ENCODE results near the gene KCNC1. TPM values are rescaled to one million over a fixed set of nuclear protein-coding genes. Genes with fewer than 3 reads are reported as not detected.

Gene KCNC1
- total RNA-seq, 1 experiment from 2014 or later, result 0.04 TPM

DNA sequence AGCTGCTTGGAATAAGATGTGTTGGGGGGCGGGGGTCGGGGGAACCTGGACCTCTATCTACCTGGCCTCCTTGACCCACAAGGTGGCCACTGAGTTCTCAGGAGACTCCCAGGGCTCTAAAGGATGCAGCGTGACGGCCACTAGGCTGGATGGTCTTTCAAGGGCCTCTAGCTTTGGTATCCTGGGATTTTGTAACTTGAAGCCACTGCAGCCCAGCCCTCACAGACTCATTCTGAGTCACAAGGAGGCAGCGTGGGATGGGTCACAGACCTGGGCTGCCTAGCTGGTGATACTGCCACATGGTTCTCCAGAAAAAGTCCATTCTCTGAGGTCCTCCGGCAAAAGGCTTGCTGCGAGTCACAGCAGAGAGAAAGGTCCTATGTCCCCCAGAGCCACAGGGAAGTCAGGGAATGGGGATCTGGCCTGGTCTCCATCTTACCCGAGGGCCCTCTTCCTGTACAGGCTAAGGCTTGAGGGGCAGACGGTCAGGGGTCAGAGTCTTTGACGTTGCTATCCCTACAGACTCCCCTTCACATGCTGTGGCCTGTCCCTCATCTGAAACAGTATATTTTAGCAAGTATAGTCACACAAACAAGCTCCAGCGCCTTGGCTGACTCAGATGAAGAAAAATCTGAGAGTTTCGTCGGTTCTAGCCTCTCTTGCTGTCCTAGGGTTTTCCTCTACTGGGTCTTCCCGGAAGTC lies 52.4 kb downstream of the KCNC1 start:
- H3K23ac ChIP-seq (ENCODE audit: insufficient read length, low read depth, low read length), result no peak overlapping the region
- no peak overlapping the region for H2AK5ac ChIP-seq (ENCODE audit: insufficient read length, low read length)
- H2BK12ac ChIP-seq (ENCODE audit: insufficient read length, low read depth, low read length), result no peak overlapping the region
- no peaks in the 10 kb centered on the region for H3K9me3 ChIP-seq (ENCODE audit: control insufficient read depth, low read depth, low read length)
- H3K56ac ChIP-seq (ENCODE audit: insufficient read length, low read depth, low read length), result no peak overlapping the region
- H3K4me2 ChIP-seq (ENCODE audit: insufficient read depth, insufficient read length, low read length), result no peak overlapping the region
- H4K20me1 ChIP-seq (ENCODE audit: control insufficient read depth, insufficient read depth, insufficient read length), result no peaks in the 10 kb centered on the region
- Mint-ChIP-seq H3K9me3 (no peaks in the 10 kb centered on the region), H3K27me3 (ENCODE audit: low read depth) (no peaks in the 10 kb centered on the region), H3K4me3 (no peak overlapping the region), H3K36me3 (ENCODE audit: insufficient read depth in 1 of 3, low read depth in 3 of 3) (peaks cover 0 to 3% (median 0%) of the 10 kb centered on the region in 3 experiments; a peak in 2 of 7 replicates), H3K4me1 (peaks cover 0 to under 1% of the 10 kb centered on the region in 2 experiments; a peak in 1 of 4 replicates), H3K27ac (no peak overlapping the region)
- no peak overlapping the region for H4K8ac ChIP-seq (replicated peaks; ENCODE audit: insufficient read length, low read depth, low read length)
- no peak overlapping the region for H3K18ac ChIP-seq (ENCODE audit: insufficient read length, low read depth, low read length)
- TF ChIP-seq, protein P1, sequence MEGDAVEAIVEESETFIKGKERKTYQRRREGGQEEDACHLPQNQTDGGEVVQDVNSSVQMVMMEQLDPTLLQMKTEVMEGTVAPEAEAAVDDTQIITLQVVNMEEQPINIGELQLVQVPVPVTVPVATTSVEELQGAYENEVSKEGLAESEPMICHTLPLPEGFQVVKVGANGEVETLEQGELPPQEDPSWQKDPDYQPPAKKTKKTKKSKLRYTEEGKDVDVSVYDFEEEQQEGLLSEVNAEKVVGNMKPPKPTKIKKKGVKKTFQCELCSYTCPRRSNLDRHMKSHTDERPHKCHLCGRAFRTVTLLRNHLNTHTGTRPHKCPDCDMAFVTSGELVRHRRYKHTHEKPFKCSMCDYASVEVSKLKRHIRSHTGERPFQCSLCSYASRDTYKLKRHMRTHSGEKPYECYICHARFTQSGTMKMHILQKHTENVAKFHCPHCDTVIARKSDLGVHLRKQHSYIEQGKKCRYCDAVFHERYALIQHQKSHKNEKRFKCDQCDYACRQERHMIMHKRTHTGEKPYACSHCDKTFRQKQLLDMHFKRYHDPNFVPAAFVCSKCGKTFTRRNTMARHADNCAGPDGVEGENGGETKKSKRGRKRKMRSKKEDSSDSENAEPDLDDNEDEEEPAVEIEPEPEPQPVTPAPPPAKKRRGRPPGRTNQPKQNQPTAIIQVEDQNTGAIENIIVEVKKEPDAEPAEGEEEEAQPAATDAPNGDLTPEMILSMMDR (conservative IDR thresholded peaks at IDR 0.05), result no peak
- no peak overlapping the region for H3K14ac ChIP-seq (ENCODE audit: insufficient read depth, low read length)
- H3K4ac ChIP-seq (ENCODE audit: low read depth, low read length), result no peak overlapping the region
- no peak for DNase-seq
- no peaks in the 10 kb centered on the region for H3K79me1 ChIP-seq (ENCODE audit: insufficient read depth, low read depth, low read length, poor library complexity, severe bottlenecking)
- H4K91ac ChIP-seq (ENCODE audit: insufficient read length, low read depth, low read length), result no peak overlapping the region
- H2BK20ac ChIP-seq (ENCODE audit: low read depth, low read length, poor library complexity, severe bottlenecking), result no peak overlapping the region
- no peaks in the 10 kb centered on the region for H3K27me3 ChIP-seq (ENCODE audit: insufficient read depth, low read length)
- H3K9ac ChIP-seq (ENCODE audit: extremely low read depth, insufficient read length, low read length), result no peak overlapping the region
- no peak overlapping the region for H3K27ac ChIP-seq (ENCODE audit: insufficient read length, low read depth, low read length)
- H3T11ph ChIP-seq (ENCODE audit: low read length), result no peak overlapping the region
- no peak overlapping the region for H2BK5ac ChIP-seq (ENCODE audit: insufficient read length, low read length)
- WGBS (ENCODE audit: extremely low coverage, insufficient read length, low lambda C conversion rate), result no CpG with 5 or more reads among the region's 14 CpGs
- no peak overlapping the region for H4K5ac ChIP-seq (ENCODE audit: insufficient read length, low read depth, low read length)
- no peak overlapping the region for H2BK15ac ChIP-seq (ENCODE audit: low read depth, low read length)
- no peak overlapping the region for H2AFZ ChIP-seq (ENCODE audit: low read length)
- no peaks in the 10 kb centered on the region for H3K23me2 ChIP-seq (ENCODE audit: insufficient read length, low read depth, low read length, poor library complexity, severe bottlenecking)
- H3K4me1 ChIP-seq (ENCODE audit: insufficient read depth, low read length), result no peaks in the 10 kb centered on the region
- H2BK120ac ChIP-seq (ENCODE audit: low read depth, low read length, poor library complexity, severe bottlenecking), result no peak overlapping the region
- H3K79me2 ChIP-seq (ENCODE audit: insufficient read depth, low read length), result no peaks in the 10 kb centered on the region
